GM12878 (cell line): ENCODE results near the gene PIP4K2A.

Experiments used
- CTCF ChIP-seq, 3 experiments: IDR thresholded peaks in 2 of 3; conservative IDR thresholded peaks in 1 of 3; 2 replicates each; pipeline ENCODE4 v1.5.1; 2011; ENCODE audit warnings: low read depth in 3 of 3, low read length in 3 of 3, mild to moderate bottlenecking in 3 of 3, control low read depth in 2 of 3, moderate library complexity in 2 of 3, inconsistent platforms in 1 of 3, mixed read lengths in 1 of 3; ENCODE audit not compliant: control insufficient read depth in 2 of 3, insufficient read depth in 1 of 3; ENCODE audit errors: extremely low read depth in 1 of 3
- HDAC2 ChIP-seq: fragments of 200-600 bp; sonication (generic); IDR thresholded peaks from 2 replicates; pipeline ENCODE4 v1.6.1; 2017
- TAF1 ChIP-seq: IDR thresholded peaks from 2 replicates; pipeline ENCODE4 v1.6.1; 2011; ENCODE audit warnings: mild to moderate bottlenecking, low read depth, low read length, borderline replicate concordance

- TF ChIP-seq CTCF (IDR thresholded peaks at IDR 0.05 in 2 of 3, conservative IDR thresholded peaks at IDR 0.05 in 1 of 3; ENCODE audit: control insufficient read depth in 2 of 3, extremely low read depth in 1 of 3, insufficient read depth in 1 of 3, low read depth in 3 of 3, low read length in 3 of 3) (no peak), HDAC2 (no peak), TAF1 (no peak)
Measured at GRCh38 chr10:22697800-22698199, 16.6 kb downstream of the PIP4K2A start.
